Measurements from ENCODE around the gene BGLAP.

DNA sequence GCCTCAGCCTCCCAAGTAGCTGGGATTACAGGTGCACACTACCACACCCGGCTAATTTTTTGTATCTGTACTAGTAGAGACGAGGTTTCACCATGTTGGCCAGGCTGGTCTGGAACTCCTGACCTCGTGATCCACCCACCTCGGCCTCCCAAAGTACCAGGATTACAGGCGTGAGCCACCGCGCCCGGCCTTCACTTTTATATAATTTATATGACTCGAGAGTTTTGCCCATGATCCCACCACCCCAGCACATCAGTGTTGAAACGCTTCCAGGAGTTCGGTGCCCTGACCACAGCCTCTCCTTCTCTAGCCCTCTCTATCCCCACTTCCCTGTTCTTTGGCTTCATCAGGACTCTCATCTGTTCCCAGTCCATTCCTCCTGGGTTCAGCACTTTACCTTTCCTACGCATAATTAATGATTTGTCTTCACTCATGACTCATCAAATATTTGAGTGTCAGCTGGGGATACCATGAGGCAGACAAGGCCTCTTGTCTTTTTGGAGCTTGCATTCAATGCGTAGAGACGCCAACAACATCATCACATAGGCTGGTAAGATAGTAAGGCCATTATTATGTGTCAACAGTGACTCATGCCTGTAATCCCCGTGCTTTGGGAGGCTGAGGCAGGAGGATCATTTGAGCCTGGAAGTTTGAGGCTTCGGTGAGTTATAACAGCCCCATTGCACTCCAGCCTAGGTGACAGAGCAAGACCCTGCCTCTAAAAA lies 27.8 kb upstream of the BGLAP start:
- TF ChIP-seq, protein P1, sequence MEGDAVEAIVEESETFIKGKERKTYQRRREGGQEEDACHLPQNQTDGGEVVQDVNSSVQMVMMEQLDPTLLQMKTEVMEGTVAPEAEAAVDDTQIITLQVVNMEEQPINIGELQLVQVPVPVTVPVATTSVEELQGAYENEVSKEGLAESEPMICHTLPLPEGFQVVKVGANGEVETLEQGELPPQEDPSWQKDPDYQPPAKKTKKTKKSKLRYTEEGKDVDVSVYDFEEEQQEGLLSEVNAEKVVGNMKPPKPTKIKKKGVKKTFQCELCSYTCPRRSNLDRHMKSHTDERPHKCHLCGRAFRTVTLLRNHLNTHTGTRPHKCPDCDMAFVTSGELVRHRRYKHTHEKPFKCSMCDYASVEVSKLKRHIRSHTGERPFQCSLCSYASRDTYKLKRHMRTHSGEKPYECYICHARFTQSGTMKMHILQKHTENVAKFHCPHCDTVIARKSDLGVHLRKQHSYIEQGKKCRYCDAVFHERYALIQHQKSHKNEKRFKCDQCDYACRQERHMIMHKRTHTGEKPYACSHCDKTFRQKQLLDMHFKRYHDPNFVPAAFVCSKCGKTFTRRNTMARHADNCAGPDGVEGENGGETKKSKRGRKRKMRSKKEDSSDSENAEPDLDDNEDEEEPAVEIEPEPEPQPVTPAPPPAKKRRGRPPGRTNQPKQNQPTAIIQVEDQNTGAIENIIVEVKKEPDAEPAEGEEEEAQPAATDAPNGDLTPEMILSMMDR (IDR thresholded peaks at IDR 0.05; ENCODE audit: borderline replicate concordance, extremely low read depth, low read length, poor library complexity, severe bottlenecking) = no peak
- TF ChIP-seq EZH2 (IDR thresholded peaks at IDR 0.05; ENCODE audit: borderline replicate concordance, low read depth, low read length, severe bottlenecking) = no peak

All from DND-41 (cell line).